GM18519 (cell line): ENCODE measurements around the gene EXOC4.

Experiments
- ATAC-seq: cut with Tn5 transposase; IDR thresholded peaks from one replicate; pipeline ENCODE4 v1.9.1; 2021; ENCODE audit warnings: mild to moderate bottlenecking, moderate library complexity; ENCODE audit not compliant: unreplicated experiment, low FRiP score

Gene EXOC4

DNA sequence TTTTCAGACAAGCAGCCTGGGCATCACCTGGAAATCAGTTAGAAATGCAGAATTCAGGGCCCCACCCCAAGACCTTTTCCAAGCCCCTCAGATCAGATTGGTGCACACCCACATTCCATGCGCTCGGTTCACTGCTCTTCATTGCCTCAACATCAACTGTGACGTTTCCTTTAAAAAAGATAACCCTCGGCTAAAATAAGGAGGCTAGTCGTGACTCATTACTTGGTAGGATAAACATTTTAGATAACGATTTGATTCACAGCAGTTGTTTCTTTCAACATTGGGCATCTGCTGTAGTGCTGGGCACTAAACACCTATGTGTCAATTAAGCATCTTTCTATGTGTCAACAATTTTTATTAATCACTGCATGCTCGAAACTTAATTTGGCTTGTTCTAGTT is 683.2 kb downstream of the EXOC4 start:
- ATAC-seq = no peak

- ATAC-seq = no peak
These were observed 684.9 kb downstream of the EXOC4 start for GRCh38 chr7:133937786-133938185.

DNA sequence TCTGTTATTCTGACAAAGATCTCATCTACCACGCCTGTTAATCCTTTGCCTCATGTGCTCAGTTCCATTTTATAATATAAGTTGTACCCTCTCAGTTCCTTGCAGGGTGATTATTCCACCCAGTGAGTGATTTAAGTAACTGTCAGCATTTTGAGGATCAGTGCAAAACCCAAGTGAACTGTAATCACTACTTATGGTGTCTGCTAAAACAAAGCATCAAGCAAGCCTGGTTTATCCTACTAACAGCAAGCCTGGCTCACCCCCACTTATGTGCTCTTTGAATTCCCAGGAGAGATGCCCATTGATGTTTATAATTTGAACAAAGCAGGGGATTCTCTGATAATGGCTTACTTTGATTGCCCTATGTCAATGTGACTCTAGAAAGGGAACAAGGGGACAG is 687.5 kb downstream of the EXOC4 start:
- no peak for ATAC-seq

DNA sequence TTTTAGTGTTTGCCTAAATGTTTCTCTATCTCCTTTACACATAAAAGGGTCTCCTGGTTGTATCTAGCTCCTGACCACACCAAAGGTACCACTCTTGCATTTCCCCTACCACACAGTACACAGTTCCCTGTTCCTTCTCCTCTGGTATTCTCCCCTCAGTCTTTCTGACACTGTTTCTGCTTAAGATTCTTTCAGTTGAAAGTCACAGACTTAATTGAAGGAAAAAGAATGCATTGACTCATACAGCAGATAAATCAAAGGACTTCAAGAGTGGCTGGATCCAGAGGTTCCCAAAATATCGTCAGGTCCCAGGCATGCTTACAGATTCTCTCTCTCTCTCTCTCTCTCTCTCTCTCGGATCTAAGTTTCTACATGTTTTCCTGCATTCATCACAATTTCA is 688.6 kb downstream of the EXOC4 start:
- no peak for ATAC-seq

GRCh38 chr7:133945497-133945896 is 692.6 kb downstream of the EXOC4 start:
- no peak for ATAC-seq

- ATAC-seq = no peak
These were observed 694.8 kb downstream of the EXOC4 start for GRCh38 chr7:133947458-133948254.

- ATAC-seq = no peak
These were observed 695.7 kb downstream of the EXOC4 start for GRCh38 chr7:133948588-133948987.

- ATAC-seq = no peak
These were observed 698.0 kb downstream of the EXOC4 start for GRCh38 chr7:133950855-133951254.

GRCh38 chr7:133955208-133955607 is 702.3 kb downstream of the EXOC4 start:
- no peak for ATAC-seq

GRCh38 chr7:133957845-133958244 is 705.0 kb downstream of the EXOC4 start:
- no peak for ATAC-seq

DNA sequence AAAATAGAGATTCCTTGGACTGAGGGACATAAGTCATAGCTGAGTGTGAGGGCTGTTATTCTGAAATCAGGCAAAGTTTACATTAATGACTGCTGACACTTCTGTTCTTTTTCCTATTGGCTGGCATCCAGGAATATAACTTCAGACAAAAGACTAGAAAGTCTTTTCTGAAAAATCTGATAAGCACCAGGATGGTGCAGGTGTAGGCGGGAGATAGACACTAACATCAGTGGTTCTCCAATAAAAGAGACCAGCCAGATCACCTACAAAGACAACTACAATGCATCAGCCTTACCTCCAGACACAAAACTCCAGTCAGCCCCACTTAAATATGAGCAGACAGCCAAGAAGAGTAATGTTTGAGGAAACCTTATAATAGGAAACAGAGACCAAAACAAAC is 705.9 kb downstream of the EXOC4 start:
- no peak for ATAC-seq

- no peak for ATAC-seq
These were observed 706.6 kb downstream of the EXOC4 start for GRCh38 chr7:133959505-133959904.

- ATAC-seq = no peak
These were observed 708.8 kb downstream of the EXOC4 start for GRCh38 chr7:133961724-133962123.

DNA sequence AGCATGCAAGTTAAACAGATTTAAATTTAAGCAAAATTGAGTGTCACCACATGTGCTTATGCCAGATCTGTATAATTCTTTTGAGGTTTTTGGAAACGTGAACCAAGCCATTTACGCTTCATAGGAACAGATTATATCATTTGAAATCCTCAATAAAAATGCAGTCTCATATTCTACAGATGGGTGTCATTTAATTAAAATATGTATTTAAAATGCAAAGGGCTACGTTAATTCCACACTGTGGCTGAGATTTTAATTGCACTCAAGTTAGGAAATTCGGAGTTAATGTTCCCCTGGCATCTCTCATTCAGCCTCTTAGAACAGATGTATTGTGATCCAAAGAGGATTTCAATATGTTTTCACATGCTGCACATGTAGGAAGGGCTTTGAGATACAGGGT is 709.8 kb downstream of the EXOC4 start:
- ATAC-seq = no peak

GRCh38 chr7:133963629-133964028 is 710.8 kb downstream of the EXOC4 start:
- ATAC-seq = no peak

GRCh38 chr7:133971625-133972024 is 718.7 kb downstream of the EXOC4 start:
- no peak for ATAC-seq

GRCh38 chr7:133973710-133974109 is 720.8 kb downstream of the EXOC4 start:
- no peak for ATAC-seq

GRCh38 chr7:133975130-133975529 is 722.3 kb downstream of the EXOC4 start:
- ATAC-seq = no peak

GRCh38 chr7:133976140-133976539 is 723.3 kb downstream of the EXOC4 start:
- ATAC-seq = no peak

GRCh38 chr7:133977409-133978274 is 724.8 kb downstream of the EXOC4 start:
- no peak for ATAC-seq

DNA sequence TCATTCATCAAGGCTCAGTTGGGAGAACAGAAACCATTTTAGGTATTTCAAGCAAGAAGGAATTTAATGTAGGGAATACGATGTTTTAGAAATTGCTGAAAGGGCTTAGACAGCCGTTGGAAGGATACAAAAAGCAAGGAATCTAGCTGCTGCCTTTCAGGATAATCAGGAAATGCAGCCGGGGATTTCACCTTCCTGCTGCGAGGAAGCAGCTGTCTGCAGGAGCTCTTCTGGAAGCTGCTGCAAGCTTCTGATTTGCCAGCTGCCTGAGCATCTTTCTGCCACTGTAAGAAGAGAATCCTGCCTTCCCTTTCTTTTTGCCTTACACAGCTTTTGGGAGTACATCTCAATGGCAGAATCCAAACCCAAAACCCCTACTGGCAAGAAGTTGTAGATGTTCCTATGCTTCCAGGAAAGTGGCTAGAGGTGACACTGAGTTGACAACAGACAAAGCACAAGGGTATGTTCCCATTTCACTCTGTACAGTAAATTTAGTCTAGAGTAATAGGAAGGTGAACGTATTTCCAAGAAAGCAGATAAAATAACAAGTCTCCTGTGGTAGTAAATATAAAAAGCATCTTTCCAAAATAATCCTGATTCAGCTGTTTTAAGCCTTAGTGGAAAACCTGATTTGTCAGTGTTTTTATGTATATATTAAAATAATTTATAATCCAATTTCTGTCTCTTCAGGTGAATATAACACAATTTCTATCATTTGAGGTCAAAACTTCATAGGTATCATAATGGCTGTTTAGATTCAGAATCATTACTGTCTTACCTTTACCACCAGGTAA is 725.8 kb downstream of the EXOC4 start:
- ATAC-seq = no peak
